HEK293 (cell line): ENCODE data around the gene ETF1.

Source experiments
- OVOL3 ChIP-seq: fragments of 450-650 bp; formaldehyde crosslinking; IDR thresholded peaks from 2 replicates; pipeline ENCODE4 v1.5.1; 2016; ENCODE audit warnings: missing biosample characterization, missing genetic modification characterization
- PRDM1 ChIP-seq: fragments of 450-650 bp; formaldehyde crosslinking; IDR thresholded peaks from 2 replicates; pipeline ENCODE4; 2016; ENCODE audit warnings: missing biosample characterization, missing genetic modification characterization
- ZBTB1 ChIP-seq: fragments of 450-650 bp; formaldehyde crosslinking; IDR thresholded peaks from 2 replicates; pipeline ENCODE4 v1.5.1; 2016; ENCODE audit warnings: missing biosample characterization, missing genetic modification characterization
- ZBTB20 ChIP-seq: fragments of 450-650 bp; formaldehyde crosslinking; IDR thresholded peaks from 2 replicates; pipeline ENCODE4 v1.5.1; 2016; ENCODE audit warnings: missing biosample characterization, missing genetic modification characterization
- ZBTB21 ChIP-seq: fragments of 450-650 bp; formaldehyde crosslinking; IDR thresholded peaks from 2 replicates; pipeline ENCODE4 v1.5.1; 2017; ENCODE audit warnings: missing biosample characterization, missing genetic modification characterization
- ZNF121 ChIP-seq: fragments of 450-650 bp; formaldehyde crosslinking; IDR thresholded peaks from 2 replicates; pipeline ENCODE4 v1.5.1; 2016; ENCODE audit warnings: missing biosample characterization, missing genetic modification characterization
- ZNF558 ChIP-seq: fragments of 450-650 bp; formaldehyde crosslinking; IDR thresholded peaks from 2 replicates; pipeline ENCODE4 v1.5.1; 2016; ENCODE audit warnings: missing biosample characterization, missing genetic modification characterization
- ZNF776 ChIP-seq: fragments of 450-650 bp; formaldehyde crosslinking; IDR thresholded peaks from 2 replicates; pipeline ENCODE4 v1.5.0; 2017; ENCODE audit warnings: missing biosample characterization, missing genetic modification characterization, borderline replicate concordance
- TF ChIP-seq, protein P1 (sequence below): fragments of 450-650 bp; formaldehyde crosslinking; IDR thresholded peaks from 2 replicates; pipeline ENCODE4 v1.5.1; 2016; ENCODE audit warnings: missing biosample characterization, missing genetic modification characterization
- TF ChIP-seq, protein P2 (sequence below): fragments of 450-650 bp; formaldehyde crosslinking; IDR thresholded peaks from 2 replicates; pipeline ENCODE4 v1.5.1; 2016; ENCODE audit warnings: missing biosample characterization, missing genetic modification characterization
- TF ChIP-seq, protein P3 (sequence below): fragments of 450-650 bp; formaldehyde crosslinking; IDR thresholded peaks from 2 replicates; pipeline ENCODE4 v1.5.1; 2016; ENCODE audit warnings: missing biosample characterization, missing genetic modification characterization
- TF ChIP-seq, protein P4 (sequence below): fragments of 450-650 bp; formaldehyde crosslinking; IDR thresholded peaks from 2 replicates; pipeline ENCODE4 v1.5.1; 2017; ENCODE audit warnings: missing biosample characterization, missing genetic modification characterization

DNA sequence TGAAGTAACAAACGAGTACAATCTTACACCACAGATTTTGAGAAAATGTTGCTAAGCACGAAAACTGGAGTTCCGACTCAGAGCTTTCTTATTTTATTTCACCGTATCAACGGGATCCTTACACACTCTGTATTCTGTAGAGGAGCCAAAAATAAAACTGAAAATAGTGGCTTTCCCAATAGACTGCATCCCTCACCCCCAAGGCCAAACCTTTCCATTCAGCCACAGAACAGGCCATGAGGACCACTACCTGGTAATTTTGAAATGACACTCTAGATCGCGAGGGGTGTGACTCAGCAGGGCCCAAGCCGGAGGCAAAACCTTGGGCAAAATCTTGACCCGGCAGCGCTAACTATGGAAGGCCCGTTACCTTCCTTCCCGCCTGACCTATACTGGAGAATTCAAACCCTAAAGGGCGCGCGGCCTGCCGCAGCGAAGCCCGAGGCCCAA, 31.7 kb upstream of the ETF1 start:
- TF ChIP-seq, protein P1, sequence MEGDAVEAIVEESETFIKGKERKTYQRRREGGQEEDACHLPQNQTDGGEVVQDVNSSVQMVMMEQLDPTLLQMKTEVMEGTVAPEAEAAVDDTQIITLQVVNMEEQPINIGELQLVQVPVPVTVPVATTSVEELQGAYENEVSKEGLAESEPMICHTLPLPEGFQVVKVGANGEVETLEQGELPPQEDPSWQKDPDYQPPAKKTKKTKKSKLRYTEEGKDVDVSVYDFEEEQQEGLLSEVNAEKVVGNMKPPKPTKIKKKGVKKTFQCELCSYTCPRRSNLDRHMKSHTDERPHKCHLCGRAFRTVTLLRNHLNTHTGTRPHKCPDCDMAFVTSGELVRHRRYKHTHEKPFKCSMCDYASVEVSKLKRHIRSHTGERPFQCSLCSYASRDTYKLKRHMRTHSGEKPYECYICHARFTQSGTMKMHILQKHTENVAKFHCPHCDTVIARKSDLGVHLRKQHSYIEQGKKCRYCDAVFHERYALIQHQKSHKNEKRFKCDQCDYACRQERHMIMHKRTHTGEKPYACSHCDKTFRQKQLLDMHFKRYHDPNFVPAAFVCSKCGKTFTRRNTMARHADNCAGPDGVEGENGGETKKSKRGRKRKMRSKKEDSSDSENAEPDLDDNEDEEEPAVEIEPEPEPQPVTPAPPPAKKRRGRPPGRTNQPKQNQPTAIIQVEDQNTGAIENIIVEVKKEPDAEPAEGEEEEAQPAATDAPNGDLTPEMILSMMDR (tag by site-specific recombination): no peak
- TF ChIP-seq ZBTB1 (tag by site-specific recombination): no peak
- TF ChIP-seq, protein P2, sequence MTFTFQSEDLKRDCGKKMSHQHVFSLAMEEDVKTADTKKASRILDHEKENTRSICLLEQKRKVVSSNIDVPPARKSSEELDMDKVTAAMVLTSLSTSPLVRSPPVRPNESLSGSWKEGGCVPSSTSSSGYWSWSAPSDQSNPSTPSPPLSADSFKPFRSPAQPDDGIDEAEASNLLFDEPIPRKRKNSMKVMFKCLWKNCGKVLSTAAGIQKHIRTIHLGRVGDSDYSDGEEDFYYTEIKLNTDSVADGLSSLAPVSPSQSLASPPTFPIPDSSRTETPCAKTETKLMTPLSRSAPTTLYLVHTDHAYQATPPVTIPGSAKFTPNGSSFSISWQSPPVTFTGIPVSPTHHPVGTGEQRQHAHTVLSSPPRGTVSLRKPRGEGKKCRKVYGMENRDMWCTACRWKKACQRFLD (tag by site-specific recombination): no peak
- no peak for TF ChIP-seq ZNF558 (tag by site-specific recombination)
- no peak for TF ChIP-seq PRDM1 (tag by site-specific recombination)
- TF ChIP-seq ZBTB20 (tag by site-specific recombination): no peak
- TF ChIP-seq, protein P3, sequence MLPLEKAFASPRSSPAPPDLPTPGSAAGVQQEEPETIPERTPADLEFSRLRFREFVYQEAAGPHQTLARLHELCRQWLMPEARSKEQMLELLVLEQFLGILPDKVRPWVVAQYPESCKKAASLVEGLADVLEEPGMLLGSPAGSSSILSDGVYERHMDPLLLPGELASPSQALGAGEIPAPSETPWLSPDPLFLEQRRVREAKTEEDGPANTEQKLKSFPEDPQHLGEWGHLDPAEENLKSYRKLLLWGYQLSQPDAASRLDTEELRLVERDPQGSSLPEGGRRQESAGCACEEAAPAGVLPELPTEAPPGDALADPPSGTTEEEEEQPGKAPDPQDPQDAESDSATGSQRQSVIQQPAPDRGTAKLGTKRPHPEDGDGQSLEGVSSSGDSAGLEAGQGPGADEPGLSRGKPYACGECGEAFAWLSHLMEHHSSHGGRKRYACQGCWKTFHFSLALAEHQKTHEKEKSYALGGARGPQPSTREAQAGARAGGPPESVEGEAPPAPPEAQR (tag by site-specific recombination): no peak
- TF ChIP-seq ZBTB21 (tag by site-specific recombination): no peak
- TF ChIP-seq ZNF121: no peak
- TF ChIP-seq, protein P4, sequence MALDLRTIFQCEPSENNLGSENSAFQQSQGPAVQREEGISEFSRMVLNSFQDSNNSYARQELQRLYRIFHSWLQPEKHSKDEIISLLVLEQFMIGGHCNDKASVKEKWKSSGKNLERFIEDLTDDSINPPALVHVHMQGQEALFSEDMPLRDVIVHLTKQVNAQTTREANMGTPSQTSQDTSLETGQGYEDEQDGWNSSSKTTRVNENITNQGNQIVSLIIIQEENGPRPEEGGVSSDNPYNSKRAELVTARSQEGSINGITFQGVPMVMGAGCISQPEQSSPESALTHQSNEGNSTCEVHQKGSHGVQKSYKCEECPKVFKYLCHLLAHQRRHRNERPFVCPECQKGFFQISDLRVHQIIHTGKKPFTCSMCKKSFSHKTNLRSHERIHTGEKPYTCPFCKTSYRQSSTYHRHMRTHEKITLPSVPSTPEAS (tag by site-specific recombination): no peak
- TF ChIP-seq OVOL3 (tag by site-specific recombination): no peak
- no peak for TF ChIP-seq ZNF776 (tag by site-specific recombination)
